HEK293 (cell line): ENCODE results near the gene SHISA9.

Experiments
- KLF10 ChIP-seq: fragments of 450-650 bp; IDR thresholded peaks from 2 replicates; pipeline ENCODE4 v1.5.1; 2018; ENCODE audit warnings: missing biosample characterization, mild to moderate bottlenecking, missing genetic modification characterization
- SALL2 ChIP-seq: fragments of 450-650 bp; formaldehyde crosslinking; IDR thresholded peaks from 2 replicates; pipeline ENCODE4 v1.5.0; 2017; ENCODE audit warnings: missing biosample characterization, mild to moderate bottlenecking, missing genetic modification characterization, borderline replicate concordance
- ZNF274 ChIP-seq, 2 experiments: fragments of 200-500 bp in 1 of 2; fragments of 450-650 bp in 1 of 2; sonication (Bioruptor generic) in 1 of 2; formaldehyde crosslinking in 1 of 2; IDR thresholded peaks; 2 replicates each; pipeline versions ENCODE4 v1.5.1 to v1.6.1; 2014 to 2016; ENCODE audit warnings: borderline replicate concordance in 1 of 2, inconsistent platforms in 1 of 2, low read length in 1 of 2, missing biosample characterization in 1 of 2, missing genetic modification characterization in 1 of 2
- ZSCAN30 ChIP-seq: fragments of 450-650 bp; IDR thresholded peaks from 2 replicates; pipeline ENCODE4 v1.5.1; 2018; ENCODE audit warnings: missing biosample characterization, mild to moderate bottlenecking, missing genetic modification characterization, moderate library complexity
- TF ChIP-seq, protein P1 (sequence below): fragments of 450-650 bp; formaldehyde crosslinking; IDR thresholded peaks from 2 replicates; pipeline ENCODE4 v1.5.1; 2016; ENCODE audit warnings: missing biosample characterization, missing genetic modification characterization
- TF ChIP-seq, protein P2 (sequence below): fragments of 450-650 bp; formaldehyde crosslinking; IDR thresholded peaks from 2 replicates; pipeline ENCODE4 v1.5.1; 2016; ENCODE audit warnings: missing biosample characterization, missing genetic modification characterization

DNA sequence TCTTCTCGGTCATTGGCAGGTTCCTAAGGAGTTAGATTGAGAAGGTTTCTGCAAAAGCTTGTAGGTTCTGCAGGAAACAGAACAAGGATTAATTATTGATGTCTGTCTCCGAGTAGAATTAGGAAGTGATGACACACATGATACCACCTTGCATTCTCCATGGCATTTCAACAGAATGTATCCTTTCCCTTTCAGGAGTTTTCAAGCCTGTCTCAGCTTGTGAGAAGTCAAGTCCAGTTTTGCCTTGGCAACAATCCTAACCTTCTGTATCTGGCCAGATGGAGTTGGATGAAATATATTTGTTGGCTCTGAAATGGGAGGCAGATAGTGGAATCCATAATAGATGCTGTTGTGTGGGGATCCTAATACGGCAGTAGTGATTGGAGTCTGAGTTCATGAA lies 235.5 kb downstream of the SHISA9 start:
- TF ChIP-seq, protein P1, sequence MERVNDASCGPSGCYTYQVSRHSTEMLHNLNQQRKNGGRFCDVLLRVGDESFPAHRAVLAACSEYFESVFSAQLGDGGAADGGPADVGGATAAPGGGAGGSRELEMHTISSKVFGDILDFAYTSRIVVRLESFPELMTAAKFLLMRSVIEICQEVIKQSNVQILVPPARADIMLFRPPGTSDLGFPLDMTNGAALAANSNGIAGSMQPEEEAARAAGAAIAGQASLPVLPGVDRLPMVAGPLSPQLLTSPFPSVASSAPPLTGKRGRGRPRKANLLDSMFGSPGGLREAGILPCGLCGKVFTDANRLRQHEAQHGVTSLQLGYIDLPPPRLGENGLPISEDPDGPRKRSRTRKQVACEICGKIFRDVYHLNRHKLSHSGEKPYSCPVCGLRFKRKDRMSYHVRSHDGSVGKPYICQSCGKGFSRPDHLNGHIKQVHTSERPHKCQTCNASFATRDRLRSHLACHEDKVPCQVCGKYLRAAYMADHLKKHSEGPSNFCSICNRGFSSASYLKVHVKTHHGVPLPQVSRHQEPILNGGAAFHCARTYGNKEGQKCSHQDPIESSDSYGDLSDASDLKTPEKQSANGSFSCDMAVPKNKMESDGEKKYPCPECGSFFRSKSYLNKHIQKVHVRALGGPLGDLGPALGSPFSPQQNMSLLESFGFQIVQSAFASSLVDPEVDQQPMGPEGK (tag by site-specific recombination), result no peak
- TF ChIP-seq, protein P2, sequence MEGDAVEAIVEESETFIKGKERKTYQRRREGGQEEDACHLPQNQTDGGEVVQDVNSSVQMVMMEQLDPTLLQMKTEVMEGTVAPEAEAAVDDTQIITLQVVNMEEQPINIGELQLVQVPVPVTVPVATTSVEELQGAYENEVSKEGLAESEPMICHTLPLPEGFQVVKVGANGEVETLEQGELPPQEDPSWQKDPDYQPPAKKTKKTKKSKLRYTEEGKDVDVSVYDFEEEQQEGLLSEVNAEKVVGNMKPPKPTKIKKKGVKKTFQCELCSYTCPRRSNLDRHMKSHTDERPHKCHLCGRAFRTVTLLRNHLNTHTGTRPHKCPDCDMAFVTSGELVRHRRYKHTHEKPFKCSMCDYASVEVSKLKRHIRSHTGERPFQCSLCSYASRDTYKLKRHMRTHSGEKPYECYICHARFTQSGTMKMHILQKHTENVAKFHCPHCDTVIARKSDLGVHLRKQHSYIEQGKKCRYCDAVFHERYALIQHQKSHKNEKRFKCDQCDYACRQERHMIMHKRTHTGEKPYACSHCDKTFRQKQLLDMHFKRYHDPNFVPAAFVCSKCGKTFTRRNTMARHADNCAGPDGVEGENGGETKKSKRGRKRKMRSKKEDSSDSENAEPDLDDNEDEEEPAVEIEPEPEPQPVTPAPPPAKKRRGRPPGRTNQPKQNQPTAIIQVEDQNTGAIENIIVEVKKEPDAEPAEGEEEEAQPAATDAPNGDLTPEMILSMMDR (tag by site-specific recombination), result no peak
- no peak for TF ChIP-seq ZSCAN30 (tag by site-specific recombination)
- no peak for TF ChIP-seq KLF10 (tag by site-specific recombination)
- TF ChIP-seq ZNF274 (IDR thresholded peaks at IDR 0.05; ENCODE audit: low read length), result no peak
- TF ChIP-seq ZNF274 (tag by site-specific recombination; IDR thresholded peaks at IDR 0.05; ENCODE audit: borderline replicate concordance), result no peak
- TF ChIP-seq SALL2, result no peak
